H1 (cell line): ENCODE measurements around the gene ECE2. TPM values are rescaled to one million over a fixed set of nuclear protein-coding genes. Genes with fewer than 3 reads are reported as not detected.

ENCODE experiments used
- CTCF ChIA-PET: fragments of 300-600 bp; sonication (Branson Sonifier 250); formaldehyde crosslinking; loops from one replicate; lab custom pipeline; 2021; ENCODE audit not compliant: partially characterized antibody; lab: Charles Lee
- POLR2A ChIA-PET: fragments of 300-600 bp; sonication (Branson Sonifier 250); formaldehyde crosslinking; loops from one replicate; lab custom pipeline; 2021; ENCODE audit warnings: inconsistent platforms; ENCODE audit not compliant: partially characterized antibody; lab: Charles Lee
- DNase-seq, 2 experiments: peaks; one replicate each; pipeline versions ENCODE4 v3.0.0 to v3.0.0-alpha.2; 2010 to 2022; ENCODE audit warnings: low spot score in 2 of 2, low read depth in 1 of 2, mixed read lengths in 1 of 2
- FAIRE-seq: peaks from 2 replicates; lab custom pipeline; 2011; peaks lifted over from hg19 to GRCh38; lab: Jason Lieb, UNC
- H2AFZ ChIP-seq: 2 replicates; pipeline ENCODE4 v1.8.1; 2012; ENCODE audit warnings: low read length, inconsistent platforms
- H2AK5ac ChIP-seq: 2 replicates; pipeline ENCODE4 v1.6.1; 2013; ENCODE audit warnings: low read depth, low read length
- H2BK120ac ChIP-seq: replicated peaks from 2 replicates; pipeline ENCODE3; 2013; ENCODE audit warnings: low read depth, low read length, inconsistent platforms
- H2BK12ac ChIP-seq: 2 replicates; pipeline ENCODE4 v1.6.1; 2013; ENCODE audit warnings: low read depth, low read length
- H2BK15ac ChIP-seq: 2 replicates; pipeline ENCODE4 v1.6.1; 2013; ENCODE audit warnings: low read length
- H2BK20ac ChIP-seq: 2 replicates; pipeline ENCODE4 v1.6.1; 2013; ENCODE audit warnings: low read length
- H2BK5ac ChIP-seq: 2 replicates; pipeline ENCODE4 v1.6.1; 2013; ENCODE audit warnings: low read depth, low read length
- H3K14ac ChIP-seq: 2 replicates; pipeline ENCODE4 v1.6.1; 2013; ENCODE audit warnings: inconsistent platforms; ENCODE audit not compliant: insufficient read length
- H3K18ac ChIP-seq: 2 replicates; pipeline ENCODE4 v1.6.1; 2013; ENCODE audit warnings: low read length; ENCODE audit errors: extremely low read depth
- H3K23ac ChIP-seq: 2 replicates; pipeline ENCODE4 v1.6.1; 2013; ENCODE audit warnings: inconsistent platforms; ENCODE audit not compliant: insufficient read length
- H3K23me2 ChIP-seq: 2 replicates; pipeline ENCODE4 v1.6.1; 2013; ENCODE audit warnings: low read depth, low read length
- H3K27ac ChIP-seq: 2 replicates; pipeline ENCODE4 v1.6.1; 2011; ENCODE audit warnings: low read depth, low read length, inconsistent platforms
- H3K27me3 ChIP-seq, 4 experiments: replicated peaks in 1 of 4; 1 replicate in 1 of 4; 2 replicates in 3 of 4; pipeline versions ENCODE4 v1.6.1 to v1.8.1; 2011 to 2013; ENCODE audit warnings: low read length in 3 of 4, mild to moderate bottlenecking in 3 of 4, inconsistent platforms in 2 of 4, mixed read lengths in 2 of 4, moderate library complexity in 1 of 4; ENCODE audit not compliant: control insufficient read depth in 3 of 4, insufficient read depth in 3 of 4; ENCODE audit errors: extremely low read depth in 1 of 4
- H3K36me3 ChIP-seq, 4 experiments: 2 replicates each; pipeline versions ENCODE4 v1.6.1 to v1.8.1; 2011 to 2013; ENCODE audit warnings: mild to moderate bottlenecking in 4 of 4, low read length in 3 of 4, moderate library complexity in 2 of 4, control low read depth in 1 of 4, inconsistent platforms in 1 of 4; ENCODE audit not compliant: insufficient read depth in 4 of 4, control insufficient read depth in 2 of 4
- H3K4ac ChIP-seq: replicated peaks from 2 replicates; pipeline ENCODE3; 2013; ENCODE audit warnings: low read length, low read depth, mixed read lengths, inconsistent platforms; ENCODE audit not compliant: insufficient read length
- H3K4me1 ChIP-seq, 4 experiments: replicated peaks in 1 of 4; 1 replicate in 1 of 4; 2 replicates in 3 of 4; pipeline versions ENCODE4 v1.6.1 to v1.8.1; 2011 to 2013; ENCODE audit warnings: low read length in 3 of 4, inconsistent platforms in 2 of 4, mixed read lengths in 1 of 4; ENCODE audit not compliant: insufficient read depth in 4 of 4, control insufficient read depth in 3 of 4
- H3K4me2 ChIP-seq, 2 experiments: 2 replicates each; pipeline versions ENCODE4 v1.6.1 to v1.8.1; 2011 to 2013; ENCODE audit warnings: low read depth in 2 of 2, low read length in 2 of 2, control low read depth in 1 of 2, inconsistent platforms in 1 of 2, mild to moderate bottlenecking in 1 of 2; ENCODE audit not compliant: insufficient read depth in 1 of 2
- H3K4me3 ChIP-seq, 4 experiments: fragments of 200-600, 300-600 bp in 1 of 4; sonication (generic), shearing (Covaris generic), sonication (Bioruptor Twin) in 1 of 4; 2 replicates each; pipeline versions ENCODE4 v1.5.1 to v1.8.1; 2011 to 2016; ENCODE audit warnings: low read length in 4 of 4, low read depth in 3 of 4, control low read depth in 2 of 4, inconsistent platforms in 2 of 4, mild to moderate bottlenecking in 2 of 4, mixed read lengths in 1 of 4, moderate library complexity in 1 of 4; ENCODE audit not compliant: insufficient read depth in 2 of 4; ENCODE audit errors: extremely low read depth in 1 of 4
- H3K56ac ChIP-seq: replicated peaks from 2 replicates; pipeline ENCODE3; 2013; ENCODE audit warnings: low read depth, mild to moderate bottlenecking, mixed read lengths, low read length, inconsistent platforms; ENCODE audit not compliant: insufficient read length
- H3K79me1 ChIP-seq: 2 replicates; pipeline ENCODE4 v1.6.1; 2013; ENCODE audit warnings: low read depth, low read length, control low read depth
- H3K79me2 ChIP-seq, 2 experiments: 2 replicates each; pipeline versions ENCODE4 v1.6.1 to v1.8.1; 2012 to 2013; ENCODE audit warnings: low read length in 2 of 2, mild to moderate bottlenecking in 2 of 2, inconsistent platforms in 1 of 2; ENCODE audit not compliant: insufficient read depth in 2 of 2, control insufficient read depth in 1 of 2
- H3K9ac ChIP-seq, 4 experiments: replicated peaks in 1 of 4; 1 replicate in 1 of 4; 2 replicates in 3 of 4; pipeline versions ENCODE4 v1.6.1 to v1.8.1; 2011 to 2013; ENCODE audit warnings: low read depth in 3 of 4, low read length in 3 of 4, control low read depth in 2 of 4, mild to moderate bottlenecking in 2 of 4, moderate library complexity in 2 of 4, inconsistent platforms in 1 of 4; ENCODE audit errors: extremely low read depth in 1 of 4
- H3K9me3 ChIP-seq, 2 experiments: 2 replicates each; pipeline versions ENCODE4 v1.6.1 to v1.8.1; 2012 to 2013; ENCODE audit warnings: mild to moderate bottlenecking in 2 of 2, moderate library complexity in 2 of 2, control low read depth in 1 of 2, inconsistent platforms in 1 of 2, low read depth in 1 of 2, low read length in 1 of 2, mixed read lengths in 1 of 2; ENCODE audit not compliant: insufficient read depth in 2 of 2
- H4K20me1 ChIP-seq, 2 experiments: replicated peaks in 1 of 2; 2 replicates each; pipeline versions ENCODE3 to v1.8.1; 2011 to 2013; ENCODE audit warnings: inconsistent platforms in 2 of 2, low read length in 2 of 2, mild to moderate bottlenecking in 1 of 2; ENCODE audit not compliant: insufficient read depth in 2 of 2, control insufficient read depth in 1 of 2
- H4K5ac ChIP-seq: 2 replicates; pipeline ENCODE4 v1.6.1; 2013; ENCODE audit warnings: low read length, low read depth, mixed read lengths, inconsistent platforms; ENCODE audit not compliant: insufficient read length
- H4K8ac ChIP-seq: 2 replicates; pipeline ENCODE4 v1.8.0; 2013; ENCODE audit warnings: mild to moderate bottlenecking, moderate library complexity, low read length, inconsistent platforms; ENCODE audit not compliant: insufficient read depth; ENCODE audit errors: extremely low read depth
- H4K91ac ChIP-seq: replicated peaks from 2 replicates; pipeline ENCODE3; 2013; ENCODE audit warnings: low read length, mixed read lengths, inconsistent platforms; ENCODE audit not compliant: insufficient read length
- ASH2L ChIP-seq: fragments of 200-600, 300-600 bp; sonication (generic); IDR thresholded peaks from one replicate; pipeline ENCODE4 v1.7.1; 2017; ENCODE audit warnings: low read length
- CBX5 ChIP-seq: fragments of 300-800, 300-1000 bp; sonication (generic); IDR thresholded peaks from 2 replicates; pipeline ENCODE4 v1.7.1; 2016; ENCODE audit warnings: antibody characterized with exemption, low read length, low read depth
- CBX8 ChIP-seq: fragments of 300-800, 300-1000 bp; sonication (generic); IDR thresholded peaks from 2 replicates; pipeline ENCODE4 v1.7.1; 2016; ENCODE audit warnings: low read depth, low read length, borderline replicate concordance
- EGR1 ChIP-seq: IDR thresholded peaks from 2 replicates; pipeline ENCODE4 v1.6.1; 2011; ENCODE audit warnings: low read depth, low read length, borderline replicate concordance
- FOSL1 ChIP-seq: IDR thresholded peaks from 2 replicates; pipeline ENCODE4 v1.6.1; 2011; ENCODE audit warnings: mild to moderate bottlenecking, low read depth, low read length, moderate library complexity; ENCODE audit not compliant: insufficient read depth
- HDAC2 ChIP-seq, 2 experiments: fragments of 300-600 bp in 1 of 2; sonication (generic) in 1 of 2; IDR thresholded peaks; 2 replicates each; pipeline ENCODE4 v1.6.1; 2011 to 2012; ENCODE audit warnings: low read depth in 2 of 2, low read length in 2 of 2, mild to moderate bottlenecking in 2 of 2, moderate library complexity in 2 of 2, borderline replicate concordance in 1 of 2, inconsistent platforms in 1 of 2
- JUN ChIP-seq: IDR thresholded peaks from 2 replicates; pipeline ENCODE4 v1.6.1; 2011; ENCODE audit warnings: low read depth, mild to moderate bottlenecking, improper control_type of control experiment, low read length
- JUND ChIP-seq: IDR thresholded peaks from 2 replicates; pipeline ENCODE4 v1.6.1; 2011; ENCODE audit warnings: mild to moderate bottlenecking, improper control_type of control experiment, low read length
- MAFK ChIP-seq: IDR thresholded peaks from 2 replicates; pipeline ENCODE4 v1.6.1; 2012; ENCODE audit warnings: low read depth, mild to moderate bottlenecking, improper control_type of control experiment, low read length
- RBBP5 ChIP-seq: IDR thresholded peaks from 2 replicates; pipeline ENCODE4 v1.7.1; 2012; ENCODE audit warnings: low read depth, mild to moderate bottlenecking, inconsistent platforms, low read length, moderate library complexity, borderline replicate concordance
- SP2 ChIP-seq: IDR thresholded peaks from 2 replicates; pipeline ENCODE4 v1.6.1; 2012; ENCODE audit warnings: mild to moderate bottlenecking, low read length, inconsistent platforms
- TCF12 ChIP-seq: IDR thresholded peaks from 2 replicates; pipeline ENCODE4 v1.6.1; 2011; ENCODE audit warnings: low read depth, mild to moderate bottlenecking, low read length
- whole genome bisulfite sequencing, 2 experiments: shearing (Covaris generic) in 1 of 2; methylation state at CpG; one replicate each; pipeline versions ENCODE4 v1.1.6 to v1.1.7; 2013 to 2015; ENCODE audit warnings: low lambda C conversion rate in 2 of 2, mixed read lengths in 2 of 2, inconsistent platforms in 1 of 2, low coverage in 1 of 2, missing lambda C conversion rate in 1 of 2; ENCODE audit not compliant: insufficient replicate concordance in 2 of 2, insufficient coverage in 1 of 2, insufficient read length in 1 of 2; ENCODE audit errors: extremely low coverage in 1 of 2, missing lambda C conversion rate in 1 of 2; 5-methylcytosine and 5-hydroxymethylcytosine counted together
- polyA plus RNA-seq, 7 experiments: library from polyadenylated mRNA; depleted of rRNA in 3 of 7; stranded (reverse) in 5 of 7; unstranded in 2 of 7; fragments of >200 nt in 5 of 7; fragments of 200-250 nt in 2 of 7; gene quantifications; 1 replicate in 5 of 7; 2 replicates in 1 of 7; 4 replicates in 1 of 7; pipeline versions ENCODE4 v1.2.1 to v1.2.3, GENCODE V29; 2011 to 2013; ENCODE audit warnings: missing spikeins in 2 of 7, mixed read lengths in 2 of 7
- total RNA-seq: library from RNA; stranded (reverse); fragmentation: NEBNext Ultra II Directional; extraction: Animal tissue kit (Norgen Biotek cat#: 25700); gene quantifications from 2 replicates; pipeline ENCODE4 v1.2.1, GENCODE V29; 2021
- TF ChIP-seq, protein P1 (sequence below): IDR thresholded peaks from 2 replicates; pipeline ENCODE4 v1.6.1; 2011; ENCODE audit warnings: low read length, improper control_type of control experiment

The ECE2 gene
- total and polyA plus RNA-seq, 2 of the 8 experiments (the other 6 are each of a cell fraction or from before 2014, with no cell fraction given) = 0.44 to 0.86 TPM

DNA sequence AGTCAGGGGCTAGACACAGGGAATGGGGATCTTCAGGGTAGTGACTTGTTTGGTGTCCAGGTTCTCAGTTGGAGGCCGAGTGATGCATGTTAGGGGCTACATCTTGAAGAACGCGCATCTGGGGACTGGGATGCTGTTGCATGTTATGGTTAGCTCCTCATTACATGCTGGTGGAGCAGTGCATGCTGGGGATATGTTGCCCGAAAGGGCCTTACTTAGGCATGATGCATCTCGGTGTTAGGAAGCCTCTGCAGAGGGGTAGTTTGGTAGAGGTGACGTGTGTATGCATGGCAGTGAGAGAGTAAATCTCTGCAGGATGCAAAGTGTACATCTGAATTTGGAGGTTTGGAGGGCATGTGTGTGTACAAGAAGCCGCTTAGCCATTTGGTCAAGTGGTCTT is 41.0 kb downstream of the ECE2 start:
- no peak overlapping the region for H2BK120ac ChIP-seq
- no peaks in the 10 kb centered on the region; the same call in 1 of the 2 replicates for H3K23me2 ChIP-seq
- no peak overlapping the region for H2AFZ ChIP-seq
- H3K9me3 ChIP-seq = no peaks in the 10 kb centered on the region
- DNase-seq (no peak), FAIRE-seq (no peak)
- no peak overlapping the region for H2AK5ac ChIP-seq
- H3K56ac ChIP-seq = no peak overlapping the region
- H3K27me3 ChIP-seq = no peaks in the 10 kb centered on the region
- no peak overlapping the region for H2BK5ac ChIP-seq
- WGBS, 2 experiments = 90% methylated on average over 7 of the region's 7 CpGs; no CpG with 5 or more reads in 1 of the 2 experiments
- H3K4ac ChIP-seq = no peak overlapping the region
- H4K5ac ChIP-seq = no peak overlapping the region
- peaks cover 32 to 39% of the 10 kb centered on the region in 2 experiments for H4K20me1 ChIP-seq
- H3K79me2 ChIP-seq = peaks cover 37 to 62% of the 10 kb centered on the region in 2 experiments
- peaks cover 11% of the 10 kb centered on the region for H3K79me1 ChIP-seq
- peak overlapping the region in 3 of 4 experiments; percentile 27 to 44 (median 34); a peak in 3 of 7 replicates for H3K9ac ChIP-seq
- H2BK15ac ChIP-seq = no peak overlapping the region
- H3K36me3 ChIP-seq = peaks cover 22 to 51% (median 35%) of the 10 kb centered on the region in 4 experiments
- POLR2A ChIA-PET = interaction anchor here (0.6 to 12.3 kb wide), 11 partner anchors 11 to 489 kb away, joined by 3 to 148 read pairs (median 7); partner anchors contain the start of genes CLCN2, FAM131A, PARL and POLR2H
- H3K18ac ChIP-seq = no peak overlapping the region
- H4K91ac ChIP-seq = no peak overlapping the region
- H3K14ac ChIP-seq = no peak overlapping the region
- H3K27ac ChIP-seq = no peak overlapping the region
- H3K4me2 ChIP-seq = peak overlapping the region; percentile 85 to 97; a peak in 3 of 4 replicates
- no peak overlapping the region for H4K8ac ChIP-seq
- no peak overlapping the region for H3K23ac ChIP-seq
- H2BK12ac ChIP-seq = no peak overlapping the region
- H3K4me3 ChIP-seq = peak overlapping the region in 2 of 4 experiments; percentile 83 to 96; a peak in 2 of 8 replicates
- peaks cover 3 to 9% (median 6%) of the 10 kb centered on the region in 4 experiments for H3K4me1 ChIP-seq
- CTCF ChIA-PET = interaction anchor here (1.0 to 1.9 kb wide), 5 partner anchors 10 to 29 kb away, joined by 3 to 5 read pairs (median 4); no protein-coding TSS in a partner anchor
- H2BK20ac ChIP-seq = no peak overlapping the region
- no peak for TF ChIP-seq CBX8
- TF ChIP-seq FOSL1 = no peak
- no peak for TF ChIP-seq TCF12
- TF ChIP-seq CBX5 = no peak
- TF ChIP-seq, protein P1, sequence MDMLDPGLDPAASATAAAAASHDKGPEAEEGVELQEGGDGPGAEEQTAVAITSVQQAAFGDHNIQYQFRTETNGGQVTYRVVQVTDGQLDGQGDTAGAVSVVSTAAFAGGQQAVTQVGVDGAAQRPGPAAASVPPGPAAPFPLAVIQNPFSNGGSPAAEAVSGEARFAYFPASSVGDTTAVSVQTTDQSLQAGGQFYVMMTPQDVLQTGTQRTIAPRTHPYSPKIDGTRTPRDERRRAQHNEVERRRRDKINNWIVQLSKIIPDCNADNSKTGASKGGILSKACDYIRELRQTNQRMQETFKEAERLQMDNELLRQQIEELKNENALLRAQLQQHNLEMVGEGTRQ = no peak
- no peak for TF ChIP-seq JUND
- TF ChIP-seq EGR1 = no peak
- TF ChIP-seq MAFK = no peak
- no peak for TF ChIP-seq ASH2L
- no peak for TF ChIP-seq RBBP5
- TF ChIP-seq JUN = no peak
- no peak for TF ChIP-seq HDAC2 (IDR thresholded peaks at IDR 0.05; ENCODE audit: borderline replicate concordance in 1 of 2, low read depth in 2 of 2, low read length in 2 of 2)
- no peak for TF ChIP-seq SP2
